NCI-H1694 treated with DMSO at 0.1 percent for 48 hours (cell line): Measurements from ENCODE around the gene TIMM9.
A peak's percentile ranks its signal among the peaks of the same experiment; 100 is the strongest.
"Not testable (repeated sequence)": the region's sequence is repeated elsewhere in the genome, so short reads cannot be mapped to it uniquely, and the experiment has no call there.

Experiments used
- DNase-seq: peaks from one replicate; lab custom pipeline; 2025; lab: John Stamatoyannopoulos, UW

The TIMM9 gene

GRCh38 chr14:58398495-58398894, 28.8 kb downstream of the TIMM9 start:
- no peak for DNase-seq

GRCh38 chr14:58397156-58397555, 30.2 kb downstream of the TIMM9 start:
- peak; percentile 9 for DNase-seq

- no peak for DNase-seq
These were observed 31.2 kb downstream of the TIMM9 start, which contains the start of gene TOMM20L for GRCh38 chr14:58395812-58396788. Gene TOMM20L, plus strand, starts transcription at chr14:58395930. Its CDS starts 28 bp downstream, at chr14:58395958.

DNA sequence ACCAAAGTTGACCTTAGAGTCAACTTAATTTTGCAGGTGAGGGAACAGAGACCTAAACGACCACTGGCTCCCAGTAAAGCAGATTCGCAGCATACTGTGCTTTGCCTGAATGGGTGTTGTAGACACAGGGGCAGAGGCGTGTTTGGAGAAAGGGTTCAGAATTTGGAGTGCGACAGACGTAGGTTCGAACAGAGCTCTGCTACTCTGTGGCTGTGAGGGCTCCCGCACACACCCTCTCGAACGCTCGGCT, 31.8 kb downstream of the TIMM9 start:
- DNase-seq, result no peak

GRCh38 chr14:58390830-58391229, 36.5 kb downstream of the TIMM9 start:
- no peak for DNase-seq

DNA sequence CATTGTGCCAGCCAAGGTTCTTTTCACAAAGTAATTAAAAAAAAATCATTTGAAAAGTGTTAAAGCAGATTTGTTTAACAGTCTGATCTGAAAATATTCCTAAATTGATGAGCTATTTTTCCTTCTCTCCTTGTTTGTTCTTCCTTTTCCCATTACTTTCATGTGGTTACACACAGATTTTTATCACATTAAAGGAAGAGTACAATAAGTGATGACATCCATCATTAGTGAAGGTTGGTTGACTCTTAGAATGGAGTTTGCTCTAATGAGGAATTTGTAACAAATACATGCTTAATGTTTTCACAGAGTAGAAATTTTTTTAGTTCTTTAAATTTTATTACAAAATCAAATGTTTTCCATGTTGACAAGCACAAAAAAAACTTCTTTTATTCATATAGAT, 50.5 kb downstream of the TIMM9 start:
- no peak for DNase-seq

GRCh38 chr14:58368956-58369355, 58.4 kb downstream of the TIMM9 start:
- no peak for DNase-seq

DNA sequence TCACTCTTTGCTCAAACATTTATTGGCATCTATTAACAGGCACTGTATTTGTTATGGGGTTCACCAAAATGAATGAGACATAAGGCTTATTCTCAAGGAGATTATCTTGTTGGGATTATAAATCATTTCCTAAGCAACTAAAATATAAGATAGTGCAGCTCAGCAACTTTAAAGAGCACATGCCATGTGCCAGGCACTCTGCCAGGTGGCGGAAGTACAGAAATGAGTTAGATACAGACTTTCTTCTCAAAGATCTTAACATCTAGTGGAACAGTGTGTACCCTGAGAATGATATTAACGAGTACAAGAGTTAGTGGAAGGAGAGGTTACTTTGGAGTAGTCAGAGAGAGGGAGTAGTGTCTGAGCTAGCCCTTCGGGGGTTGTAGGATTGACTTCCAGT, 60.0 kb downstream of the TIMM9 start:
- no peak for DNase-seq

DNA sequence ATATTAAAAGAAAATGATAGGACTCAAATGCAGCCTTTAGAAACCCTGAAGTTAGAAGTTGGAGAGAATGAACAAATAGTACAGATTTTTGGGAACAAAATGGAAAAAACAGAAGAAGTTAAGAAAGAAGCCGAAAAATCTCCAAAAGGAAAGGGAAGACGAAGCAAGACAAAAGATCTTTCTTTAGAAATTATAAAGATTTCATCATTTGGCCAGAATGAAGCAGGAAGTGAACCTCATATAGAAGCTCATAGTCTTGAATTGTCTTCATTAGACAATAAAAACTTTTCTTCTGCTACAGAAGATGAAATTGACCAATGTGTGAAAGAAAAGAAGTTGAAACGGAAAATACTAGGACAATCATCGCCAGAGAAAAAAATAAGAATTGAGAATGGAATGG, 63.0 kb downstream of the TIMM9 start:
- DNase-seq, result no peak

DNA sequence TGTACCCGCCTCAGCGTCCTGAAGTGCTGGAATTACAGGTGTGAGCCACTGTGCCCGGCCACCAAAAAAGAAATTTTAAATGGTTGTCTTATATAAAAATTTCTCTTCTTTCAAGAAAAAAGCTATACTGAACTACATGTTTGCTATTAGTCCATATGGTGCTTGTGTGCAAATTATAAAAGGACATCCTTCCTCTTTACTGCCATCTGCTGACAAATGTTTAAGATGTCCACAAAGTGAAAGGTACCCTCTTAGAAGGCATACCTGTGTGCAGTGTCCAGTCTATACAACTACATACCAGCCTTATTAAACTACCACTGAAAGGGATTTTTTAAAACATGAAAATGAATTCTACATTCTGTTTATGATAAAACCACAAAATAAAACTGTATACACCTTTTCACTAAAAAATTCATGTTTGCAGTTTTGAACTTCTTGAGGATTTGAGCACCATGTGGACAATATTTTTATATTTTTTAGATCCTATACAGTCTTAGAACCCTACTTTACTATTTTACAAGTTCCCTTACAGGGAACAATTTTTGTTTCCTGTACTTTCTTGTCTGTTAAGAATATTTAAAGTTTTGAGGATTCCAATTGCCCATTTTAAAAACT, 64.4 kb downstream of the TIMM9 start:
- peak; percentile 48 for DNase-seq

DNA sequence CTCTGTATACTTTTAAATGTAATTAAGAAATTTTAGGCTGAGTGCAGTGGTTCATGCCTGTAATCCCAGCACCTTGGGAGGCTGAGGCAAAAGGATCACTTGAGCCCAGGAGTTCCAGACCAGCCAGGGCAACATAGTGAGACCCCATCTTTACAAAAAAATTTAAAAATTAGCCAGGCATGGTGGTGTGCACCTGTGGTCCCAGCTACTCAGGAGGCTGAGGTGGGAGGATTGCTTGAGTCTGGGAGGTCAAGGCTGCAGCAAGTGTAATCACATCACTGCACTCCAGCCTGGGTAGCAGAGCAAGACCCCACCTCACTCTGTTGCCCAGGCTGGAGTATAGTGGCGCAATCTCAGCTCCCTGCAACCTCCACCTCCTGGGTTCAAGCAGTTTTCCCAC, 65.1 kb downstream of the TIMM9 start:
- not testable (repeated sequence) for DNase-seq
